ENCODE measurements around the gene SCN4B.

SCN4B gene

DNA sequence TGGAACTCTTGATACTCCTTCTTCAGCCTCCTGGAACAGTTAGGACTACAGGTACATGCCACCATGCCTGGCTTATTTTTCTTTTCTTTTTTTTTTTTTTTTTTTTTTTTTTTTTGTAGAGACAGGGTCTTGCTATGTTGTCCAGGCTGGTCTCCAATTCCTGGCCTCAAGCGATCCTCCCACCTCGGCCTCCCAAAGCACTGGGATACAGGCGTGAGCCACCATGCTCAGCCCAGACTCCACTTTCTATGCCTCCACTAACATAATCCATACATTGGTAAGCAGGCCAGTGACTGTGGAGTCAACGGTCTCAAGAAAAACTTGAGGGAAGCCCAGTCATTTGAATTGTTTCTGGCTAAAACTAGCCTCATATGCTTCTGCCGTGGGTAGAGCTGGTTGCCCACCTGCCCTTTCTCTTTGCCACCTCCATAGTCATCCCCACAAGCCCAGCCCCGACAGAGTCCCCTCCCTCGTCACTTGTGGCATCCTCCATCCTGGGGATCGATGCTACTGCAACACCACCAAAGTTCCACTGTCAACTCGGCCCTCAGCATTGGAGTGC is 21.5 kb upstream of the SCN4B start:
- no peak for DNase-seq (ENCODE audit: low spot score)

DNA sequence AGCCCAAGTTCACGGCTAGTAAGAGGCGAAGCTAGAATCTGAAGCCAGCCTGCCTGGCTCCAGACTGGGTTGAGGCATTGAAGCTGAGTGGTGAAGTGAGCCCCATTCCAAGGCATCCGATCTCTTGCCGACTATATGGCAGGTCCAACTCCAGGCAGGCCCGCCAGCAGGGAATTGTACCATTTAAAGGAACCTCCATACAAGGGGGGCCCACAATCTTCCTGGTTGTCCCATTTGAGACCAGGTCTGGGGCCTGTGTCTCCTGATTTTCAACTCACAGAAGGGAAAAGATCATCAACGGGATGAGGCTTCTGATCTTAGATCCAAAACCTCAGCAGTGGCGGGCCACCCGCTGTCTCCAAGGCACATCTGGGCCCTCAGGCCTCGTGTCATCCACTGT is 19.7 kb upstream of the SCN4B start:
- DNase-seq (ENCODE audit: low spot score): no peak

DNA sequence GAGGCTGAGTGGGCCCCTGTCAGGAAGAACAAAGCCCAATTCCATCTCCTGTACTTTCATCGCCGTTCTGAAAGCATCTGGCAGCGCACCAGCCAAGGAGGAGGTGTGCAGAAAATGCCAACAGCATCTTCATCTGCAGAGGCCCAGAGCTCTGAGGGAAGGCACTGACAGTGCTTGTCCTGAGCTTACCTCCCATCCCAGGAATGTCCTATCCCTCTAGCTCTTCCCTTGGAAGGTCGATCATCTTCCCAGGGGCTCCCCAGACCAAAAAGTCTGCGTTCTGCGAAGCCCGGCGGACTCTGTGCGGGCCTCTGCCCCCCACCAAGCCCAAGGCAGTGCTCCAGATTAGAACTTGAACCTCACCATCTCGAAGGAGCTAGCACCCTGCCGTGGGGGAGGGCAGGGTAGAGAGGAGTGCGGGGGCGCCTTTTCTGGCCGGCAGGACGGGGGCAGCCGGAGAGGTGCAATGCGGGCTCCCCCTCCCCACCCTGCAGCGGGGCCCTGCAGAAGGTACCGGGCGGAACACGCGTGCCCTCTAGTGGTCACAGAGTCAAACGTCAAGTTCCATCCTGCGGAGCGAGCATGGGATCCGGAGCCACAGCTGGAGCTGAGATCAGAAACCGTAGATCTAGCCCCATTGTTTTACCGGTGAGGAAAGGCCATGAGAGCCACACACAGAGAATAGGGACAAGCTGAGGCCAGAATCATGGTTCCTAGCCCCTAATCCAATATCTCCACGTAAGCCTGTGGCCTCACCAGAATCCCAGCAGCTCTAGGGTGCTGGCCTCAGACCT is 18.8 kb upstream of the SCN4B start:
- DNase-seq (ENCODE audit: low spot score): peak; percentile 62

DNA sequence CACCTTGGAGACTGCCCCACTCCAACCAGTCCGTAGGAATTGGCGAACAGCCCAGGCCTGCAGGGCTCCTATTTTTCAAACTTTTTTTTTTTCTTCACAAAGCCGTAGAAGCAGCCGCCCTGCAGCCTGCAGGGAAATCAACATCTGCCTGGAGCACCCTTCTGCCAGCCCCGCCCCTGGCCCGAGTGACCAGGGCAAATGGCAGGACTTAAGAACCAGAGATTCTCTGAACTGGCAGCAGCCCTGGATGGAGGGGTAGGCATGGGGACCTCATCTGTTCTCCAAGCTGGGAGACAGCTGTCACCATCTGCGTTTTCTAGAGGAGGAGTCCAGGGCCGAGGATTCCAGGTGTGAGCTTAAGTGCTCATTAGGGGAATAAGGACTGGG is 18.3 kb upstream of the SCN4B start:
- DNase-seq (ENCODE audit: low spot score): no peak

DNA sequence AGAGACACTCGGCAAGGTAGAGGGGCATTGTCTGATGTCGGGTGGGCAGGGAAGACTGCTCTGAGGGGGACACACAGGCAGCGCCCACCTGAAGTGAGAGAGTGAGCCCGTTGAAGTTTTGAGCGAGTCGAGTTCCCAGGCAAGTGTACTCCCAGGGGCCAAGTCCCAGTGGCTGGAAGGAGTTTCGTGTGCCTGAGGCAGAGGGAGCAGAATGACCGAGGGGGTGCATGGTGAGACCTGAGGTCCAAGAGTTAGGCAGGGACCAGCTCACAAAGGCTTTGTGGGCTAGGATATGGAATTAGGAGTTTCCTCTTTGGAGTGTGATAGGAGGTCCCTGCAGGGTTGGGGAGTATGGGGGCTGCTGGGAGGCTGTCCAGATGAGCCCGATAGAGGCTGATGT is 17.6 kb upstream of the SCN4B start:
- no peak for DNase-seq (ENCODE audit: low spot score)

DNA sequence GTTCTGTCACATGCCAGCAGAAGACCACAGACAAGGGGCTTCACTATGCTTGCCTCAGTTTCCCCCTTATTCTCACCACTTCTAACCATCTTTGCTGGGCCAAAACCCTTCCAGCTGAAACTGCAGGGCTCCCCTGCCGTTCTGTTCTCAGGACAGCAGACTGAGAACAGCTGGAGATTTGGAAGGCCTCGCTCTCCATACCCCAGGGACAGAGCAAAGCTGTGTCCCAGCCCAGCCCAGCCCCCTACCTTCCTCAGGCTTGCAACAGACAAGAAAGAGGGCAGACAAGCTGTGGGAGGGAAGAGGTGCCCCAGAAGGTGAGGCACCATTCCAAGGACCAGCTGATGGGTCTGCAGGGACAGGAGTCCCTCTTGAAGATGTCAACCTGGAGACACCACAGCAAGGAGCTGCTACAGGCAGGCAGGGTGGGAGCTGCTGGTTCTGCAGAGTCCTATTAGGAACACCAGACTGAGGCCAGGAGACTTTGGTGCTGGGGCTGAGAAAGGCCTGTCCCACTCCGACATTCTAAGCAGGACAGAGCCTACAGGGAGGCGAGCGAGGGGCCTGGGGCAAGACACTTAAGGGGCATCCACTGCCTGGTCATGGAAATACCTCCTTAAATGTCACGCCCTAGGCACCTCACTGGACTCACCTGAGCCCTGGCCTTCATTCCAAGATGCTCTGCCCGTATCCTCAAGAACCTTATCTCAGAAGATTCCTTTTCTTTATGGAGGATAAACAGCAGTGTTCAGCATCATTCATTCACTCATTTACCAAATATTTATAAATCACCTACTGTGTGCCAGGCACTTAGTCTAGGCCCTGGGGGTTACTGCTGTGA is 16.9 kb upstream of the SCN4B start:
- DNase-seq (ENCODE audit: low spot score): no peak

DNA sequence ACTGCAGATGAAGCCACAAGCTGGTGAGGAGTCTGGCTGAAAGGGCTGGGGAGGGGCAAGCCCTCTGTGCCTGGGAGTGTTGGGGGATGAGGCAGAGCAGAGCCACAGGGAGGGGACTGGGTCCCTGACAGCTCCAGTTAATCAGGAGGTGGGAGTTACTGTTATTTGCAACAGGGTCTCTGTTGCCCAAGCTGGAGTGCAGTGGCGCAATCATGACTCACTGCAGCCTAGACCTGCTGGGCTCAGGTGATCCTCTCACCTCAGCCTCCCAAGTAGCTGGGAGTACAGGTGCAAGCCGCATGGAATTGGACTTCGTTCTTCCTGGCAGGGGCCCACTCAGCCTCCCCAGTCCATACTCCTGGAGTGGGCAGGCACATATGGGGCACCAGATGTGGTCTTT is 16.1 kb upstream of the SCN4B start:
- DNase-seq (ENCODE audit: low spot score): no peak

DNA sequence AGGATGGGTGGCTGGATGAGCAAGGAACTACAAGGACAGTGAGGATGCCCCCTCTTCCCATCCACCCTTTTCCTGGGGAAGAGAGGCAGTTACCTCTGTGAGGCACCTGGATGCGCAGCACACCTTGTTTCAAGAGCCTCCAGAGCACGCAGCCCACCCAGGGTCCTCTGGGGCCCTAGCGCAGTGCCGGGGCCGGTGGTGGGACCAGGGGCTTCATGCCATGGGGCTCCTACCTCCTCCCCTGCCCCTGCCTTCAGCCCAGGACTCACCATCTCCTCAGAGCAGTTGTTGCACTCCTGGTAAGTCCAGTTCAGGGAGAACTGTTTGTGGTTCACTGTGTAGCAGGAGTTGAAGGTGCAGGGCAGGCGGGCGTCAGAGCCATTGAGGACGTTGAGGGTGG is 15.7 kb upstream of the SCN4B start:
- no peak for DNase-seq (ENCODE audit: low spot score)

DNA sequence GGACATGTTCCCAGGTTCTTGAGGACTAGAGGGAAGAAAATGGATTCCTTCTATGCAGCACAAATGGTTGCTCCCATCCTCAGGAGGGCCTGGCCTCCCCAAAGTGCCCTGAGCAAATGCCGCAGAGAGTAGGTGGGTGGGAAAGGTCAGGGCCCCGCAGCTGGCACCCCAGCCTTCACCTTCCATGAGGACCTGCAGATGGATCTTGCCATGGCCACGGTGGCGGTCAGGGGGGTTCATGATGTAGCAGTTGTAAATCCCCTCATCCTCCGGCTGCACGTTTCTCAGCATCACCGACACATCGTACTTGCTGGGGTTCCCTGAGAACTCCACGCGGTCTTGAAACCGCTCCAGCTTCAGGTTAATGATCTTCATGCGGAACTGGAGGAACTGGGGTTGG is 15.3 kb upstream of the SCN4B start:
- DNase-seq (ENCODE audit: low spot score): no peak

DNA sequence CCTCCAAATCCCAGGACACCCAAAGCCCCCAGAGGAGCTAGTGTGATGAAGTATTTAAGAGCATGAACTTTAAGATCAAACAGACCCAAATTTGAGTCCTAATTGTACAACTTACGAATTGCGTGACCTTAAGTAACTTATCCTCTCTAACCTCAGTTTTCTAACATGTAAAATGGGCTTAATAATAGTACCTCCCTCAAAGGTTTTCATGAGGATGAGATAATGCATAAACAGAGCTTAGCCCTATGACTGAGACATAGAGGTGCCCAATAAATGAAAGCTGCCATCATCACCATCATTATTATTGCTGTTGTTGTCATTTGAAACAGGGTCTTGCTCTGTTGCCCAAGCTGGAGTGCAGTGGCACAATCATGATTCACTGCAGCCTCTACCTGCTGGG is 14.6 kb upstream of the SCN4B start:
- DNase-seq (ENCODE audit: low spot score): no peak

DNA sequence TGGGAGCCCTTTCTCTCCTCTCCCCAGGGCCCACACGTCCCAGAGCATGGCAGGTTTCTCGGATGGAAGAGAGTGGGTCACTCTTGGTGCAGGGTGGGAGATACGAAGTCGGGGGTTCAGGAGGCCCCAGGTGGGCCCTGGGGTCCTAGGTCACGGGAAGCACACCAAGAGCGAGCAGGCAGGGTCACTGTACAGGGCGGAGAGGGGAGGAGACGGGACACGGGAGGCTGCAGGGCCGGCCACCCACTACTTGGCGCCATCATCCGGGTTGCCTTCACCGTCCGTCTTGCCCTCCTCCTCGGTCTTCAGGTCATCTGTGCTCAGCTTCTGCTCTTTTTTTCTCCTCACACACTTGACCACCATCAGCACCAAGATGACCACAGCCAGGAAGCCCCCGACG is 14.0 kb upstream of the SCN4B start:
- DNase-seq (ENCODE audit: low spot score): no peak

DNA sequence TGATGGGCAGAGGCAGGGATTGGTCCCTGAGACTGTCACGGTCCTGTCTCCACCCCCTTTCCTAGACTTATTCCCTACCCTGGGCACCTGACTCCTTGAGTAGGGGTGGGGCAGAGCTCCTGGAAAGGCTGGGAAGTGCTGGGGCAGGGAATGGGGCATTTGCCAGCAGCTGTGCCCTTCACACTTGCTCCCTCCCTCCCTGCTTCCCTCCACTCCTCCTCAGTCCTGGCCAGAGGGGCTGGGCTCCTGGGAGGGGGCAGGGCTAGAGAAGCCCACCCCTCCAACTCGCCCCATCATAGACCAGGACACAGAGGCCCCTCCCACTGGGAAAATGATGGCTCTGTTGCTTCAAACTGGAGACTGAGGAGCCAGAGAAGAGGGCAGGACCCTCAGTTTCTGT is 12.3 kb upstream of the SCN4B start:
- DNase-seq (ENCODE audit: low spot score): no peak

DNA sequence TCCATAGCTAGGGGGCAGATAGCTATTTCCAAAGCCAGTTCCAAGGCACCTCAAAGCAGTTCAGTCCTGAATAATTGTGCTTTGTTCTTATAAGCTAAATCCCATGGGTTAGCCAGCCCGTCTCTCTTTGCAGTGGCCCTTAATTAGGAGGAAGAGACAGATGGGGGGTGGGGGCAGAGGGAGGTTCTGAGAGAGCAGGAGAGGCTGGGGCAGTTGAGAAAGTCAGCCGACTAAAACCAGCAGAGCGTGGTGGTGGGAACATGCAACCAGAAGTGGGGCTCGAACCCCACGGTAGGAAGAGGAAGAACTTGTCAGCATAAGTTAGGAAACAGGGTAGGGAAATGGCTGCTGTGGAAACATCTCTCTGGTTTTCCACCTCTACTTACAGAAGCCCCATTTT is 10.9 kb upstream of the SCN4B start:
- no peak for DNase-seq (ENCODE audit: low spot score)

DNA sequence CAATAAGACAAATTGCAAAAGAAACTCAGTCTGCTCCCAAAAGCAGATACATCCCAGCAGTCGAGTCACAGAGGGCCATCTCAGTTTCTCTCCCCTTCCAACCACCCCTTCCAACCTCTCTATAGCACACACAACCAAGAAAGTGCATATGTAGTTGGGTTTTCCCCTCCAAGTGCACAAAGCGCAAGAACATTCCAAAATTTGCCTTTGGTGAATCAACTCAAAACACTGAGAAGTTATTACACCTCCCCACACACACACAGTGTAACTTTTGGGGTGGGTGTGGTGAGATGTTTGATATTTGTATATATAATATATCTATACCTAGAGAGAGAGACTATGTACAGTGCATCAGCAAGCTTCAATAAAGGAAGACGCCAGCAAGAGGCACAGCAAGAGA is 10.2 kb upstream of the SCN4B start:
- no peak for DNase-seq (ENCODE audit: low spot score)

DNA sequence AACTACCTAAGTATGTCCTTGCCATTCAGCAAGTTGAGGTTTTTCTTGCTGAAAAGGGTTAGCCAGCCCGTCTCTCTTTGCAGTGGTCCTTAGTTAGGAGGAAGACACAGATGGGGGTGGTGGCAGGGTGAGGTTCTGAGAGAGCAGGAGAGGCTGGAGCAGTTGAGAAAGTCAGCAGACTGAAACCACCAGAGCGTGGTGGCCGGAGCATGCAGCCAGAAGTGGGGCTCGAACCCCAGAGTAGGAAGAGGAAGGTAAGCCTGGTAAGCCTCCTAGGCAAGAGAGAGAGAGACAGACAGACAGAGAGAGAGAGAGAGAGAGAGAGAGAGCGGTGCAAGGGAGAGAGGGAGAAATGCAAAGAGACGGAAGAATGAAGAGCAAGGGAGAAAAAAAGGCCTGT is 9.2 kb upstream of the SCN4B start:
- no peak for DNase-seq (ENCODE audit: low spot score)

DNA sequence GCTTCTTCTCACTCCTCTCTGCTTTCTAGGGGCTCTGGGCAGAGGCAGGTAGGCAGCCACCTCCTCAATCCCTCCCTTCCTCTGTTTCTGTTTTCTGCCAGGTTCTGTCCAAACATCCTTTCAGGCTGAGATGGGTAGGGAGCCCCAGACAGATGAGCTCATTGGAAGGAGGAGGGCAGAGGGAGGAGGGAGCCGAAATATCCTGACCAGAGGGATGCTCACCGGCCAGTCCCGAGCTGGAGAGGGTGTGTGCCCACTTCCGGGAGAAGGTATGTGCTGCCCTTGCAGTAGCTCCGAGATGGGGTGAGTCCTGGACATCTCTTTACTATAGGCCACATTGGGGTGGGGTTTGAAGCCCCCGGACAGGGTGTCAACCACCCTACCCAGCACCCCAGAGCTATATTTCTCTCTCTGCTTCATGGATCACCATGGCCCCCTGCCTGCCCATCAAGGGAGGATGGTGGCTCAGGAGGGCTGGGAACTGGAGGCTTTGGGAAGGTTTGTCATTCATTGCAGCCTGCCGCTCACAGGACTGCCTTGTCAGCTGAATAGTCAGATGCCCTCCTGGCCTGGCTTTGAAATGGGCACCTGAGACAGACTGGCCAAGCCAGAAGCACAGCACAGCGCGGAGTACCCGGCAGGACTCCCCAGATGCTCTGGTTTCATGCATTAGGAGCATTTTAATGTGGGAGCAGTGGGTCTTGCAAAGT is 4.7 kb upstream of the SCN4B start:
- DNase-seq (ENCODE audit: low spot score): no peak

DNA sequence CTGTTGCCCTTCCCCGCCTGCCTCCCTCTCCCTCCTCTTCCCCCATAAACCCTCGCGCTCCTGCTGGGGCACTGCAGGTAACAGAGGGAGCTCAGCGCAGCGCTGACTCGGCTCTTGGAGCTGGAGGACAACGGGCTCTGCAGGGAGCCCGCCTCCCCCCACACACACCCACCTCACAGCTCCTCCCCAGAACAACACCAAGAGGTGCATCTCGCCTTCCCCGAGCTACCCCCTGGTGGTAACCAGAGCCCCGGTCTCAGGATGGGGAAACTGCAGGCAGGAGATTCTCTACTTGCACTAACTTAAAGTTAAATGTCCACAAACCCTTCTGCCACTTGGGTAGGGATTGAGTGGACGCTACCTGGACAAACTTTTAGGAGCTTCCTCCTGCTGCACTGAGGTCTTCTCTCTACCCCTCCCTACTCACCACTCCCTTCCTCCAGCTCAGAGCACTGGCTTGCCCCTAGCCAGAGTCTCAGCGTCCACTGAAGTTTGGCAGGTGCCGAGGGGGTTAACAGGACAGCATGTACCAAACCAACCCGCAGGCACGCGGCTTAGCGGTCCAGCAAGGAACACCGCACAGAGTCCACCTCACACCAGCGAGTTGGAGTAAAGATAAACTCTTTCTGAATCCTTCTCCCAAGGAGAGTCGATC is 4.0 kb upstream of the SCN4B start:
- no peak for DNase-seq (ENCODE audit: low spot score)

DNA sequence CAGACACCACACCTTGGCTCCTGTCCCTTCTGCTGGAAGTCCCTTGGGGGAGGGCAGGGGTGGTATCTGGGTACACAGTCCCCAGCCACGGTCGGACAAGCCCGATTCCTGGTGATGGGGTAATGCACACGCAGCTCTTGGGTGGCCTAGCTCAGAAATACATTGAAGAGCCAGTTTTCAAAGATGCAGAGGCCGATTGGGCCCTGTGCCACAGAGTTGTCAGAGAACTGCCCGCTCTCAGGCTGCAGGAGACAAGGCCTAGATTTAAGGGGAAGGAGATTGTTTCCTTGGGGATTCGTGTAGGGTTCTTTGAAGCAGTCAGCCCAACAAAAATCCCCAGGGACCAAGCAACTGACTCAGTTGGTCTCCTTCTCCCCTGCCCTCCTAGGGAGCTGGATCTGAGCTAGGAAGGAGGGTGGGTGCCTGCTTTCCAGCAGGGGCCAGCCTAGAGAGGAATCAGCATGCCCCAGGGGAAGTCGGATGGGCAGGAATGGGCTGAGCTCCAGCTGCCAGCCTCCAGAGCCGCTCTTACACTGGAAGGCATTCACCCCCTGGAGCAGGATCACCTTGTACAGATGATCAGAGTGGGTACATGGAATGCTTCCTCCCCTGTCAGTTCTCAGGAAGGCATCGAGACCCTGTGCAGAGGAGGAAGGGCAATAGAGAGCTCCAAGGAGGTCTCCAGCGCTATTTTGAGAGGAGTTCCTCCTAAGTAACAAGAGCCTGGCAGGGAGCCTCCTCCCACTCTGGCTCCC is 3.3 kb upstream of the SCN4B start:
- no peak for DNase-seq (ENCODE audit: low spot score)

DNA sequence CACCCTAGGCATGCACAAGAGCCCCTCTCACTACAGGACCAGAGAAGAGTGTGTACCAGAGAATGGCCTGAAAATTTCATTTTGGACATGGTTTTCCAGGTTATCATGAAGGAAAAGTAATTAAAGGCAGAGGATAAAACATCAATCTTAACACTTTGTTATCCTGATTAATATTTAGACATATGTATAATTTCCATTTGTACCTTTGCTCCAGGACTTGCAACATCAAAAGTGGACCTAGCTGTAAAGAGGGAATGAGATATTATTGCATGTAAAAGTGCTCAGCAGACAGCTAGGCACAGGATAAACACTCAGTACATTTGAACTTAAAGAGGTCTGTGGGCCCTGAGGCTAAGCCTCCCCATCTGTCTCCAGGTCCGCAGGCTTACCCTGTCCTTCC is 2.0 kb upstream of the SCN4B start:
- DNase-seq (ENCODE audit: low spot score): no peak

DNA sequence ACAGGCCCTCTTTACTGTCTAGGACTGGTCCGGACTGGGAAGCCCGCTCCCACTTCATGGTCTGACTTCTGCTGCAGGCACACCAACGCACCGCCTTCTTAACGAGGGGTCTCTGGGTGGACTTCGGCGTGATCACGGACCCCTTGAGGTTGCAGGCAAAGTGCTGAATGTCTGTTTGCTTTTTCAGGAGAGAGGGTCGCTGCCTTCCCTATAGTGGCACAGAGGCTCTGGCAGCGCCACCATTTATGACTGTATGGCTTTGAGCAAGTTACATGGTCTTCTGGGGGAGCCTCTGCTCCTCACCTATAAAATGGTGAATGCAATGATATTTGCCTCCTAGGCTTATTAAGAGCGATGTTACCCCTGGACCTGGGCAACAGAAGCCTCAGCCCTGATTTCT is 1.4 kb upstream of the SCN4B start:
- no peak for DNase-seq (ENCODE audit: low spot score)

DNA sequence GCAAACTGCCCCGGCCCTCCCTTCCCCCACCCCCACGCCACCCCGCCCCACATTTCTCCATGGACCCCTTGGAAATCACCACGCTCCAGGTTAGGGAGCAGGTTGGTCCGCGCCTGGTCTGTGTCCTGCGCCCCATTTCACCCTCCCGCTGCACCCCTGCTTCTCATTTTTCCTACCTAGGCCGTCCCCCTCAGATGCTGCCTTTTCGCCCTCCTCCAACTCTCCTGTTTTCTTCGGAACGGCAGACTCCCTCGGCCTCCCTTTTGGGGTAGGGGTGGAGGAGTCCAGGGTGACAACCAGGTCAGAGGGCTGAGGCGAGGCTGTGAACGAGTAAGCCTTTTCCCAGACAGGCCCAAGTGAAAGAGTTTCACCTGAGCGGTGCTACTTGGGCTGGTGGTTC is 893 bp upstream of the SCN4B start:
- no peak for DNase-seq (ENCODE audit: low spot score)

Data from hematopoietic multipotent progenitor cell treated with erythropoietin and hydrocortisone succinate and interleukin-3 and kit ligand, for 17 days (in vitro differentiated cells).